Measurements from ENCODE around the gene SUMO1. TPM values are rescaled to one million over a fixed set of nuclear protein-coding genes. Genes with fewer than 3 reads are reported as not detected.

The SUMO1 gene
- total and polyA plus RNA-seq, 9 of the 15 experiments (the other 6 are each of a cell fraction or from before 2014, with no cell fraction given), result 63.7 to 292 (median 92.0) TPM

DNA sequence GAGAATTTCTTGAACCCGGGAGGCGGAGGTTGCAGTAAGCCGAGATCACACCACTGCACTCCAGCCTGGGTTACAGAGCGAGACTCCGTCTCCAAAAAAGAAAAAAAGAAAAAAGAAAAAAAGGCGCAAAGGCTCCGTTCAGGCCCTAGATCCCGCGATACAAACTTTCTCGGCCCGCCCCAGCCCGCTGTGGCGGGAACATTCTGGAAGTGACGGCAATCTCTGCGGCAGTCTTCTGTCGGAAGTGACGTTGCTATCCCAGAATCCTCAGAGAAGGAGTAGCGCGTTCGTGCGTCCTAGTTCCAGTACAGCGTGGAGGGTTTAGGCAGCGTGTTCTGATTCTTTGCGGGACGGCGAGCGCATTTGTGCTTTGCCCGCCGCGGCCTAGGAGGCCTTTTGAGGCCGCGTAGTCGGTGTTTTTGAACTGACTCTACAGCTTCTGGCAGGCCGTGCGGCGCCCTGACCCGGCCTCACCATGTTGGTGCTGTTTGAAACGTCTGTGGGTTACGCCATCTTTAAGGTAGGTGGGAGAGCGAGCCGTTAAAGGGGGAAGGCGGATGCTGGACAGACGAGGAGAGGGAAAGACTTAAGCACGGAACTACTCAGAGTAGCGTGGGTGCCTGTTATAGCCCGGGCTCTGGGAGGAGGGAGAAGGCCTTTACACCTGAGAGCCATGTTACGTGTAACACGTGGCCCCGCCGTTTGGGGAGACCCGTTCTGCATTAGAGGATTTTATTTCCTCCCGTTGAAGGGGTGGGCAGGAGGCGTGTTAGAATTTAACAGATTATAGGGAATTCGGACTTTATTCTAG is 27.3 kb upstream of the SUMO1 start, which contains the start of gene NOP58 (continued):
- TF ChIP-seq KAT2B (IDR thresholded peaks at IDR 0.05; ENCODE audit: low read depth, low read length) (no peak), ILF3 (IDR thresholded peaks at IDR 0.05; ENCODE audit: borderline replicate concordance) (no peak), FOXK2 (conservative IDR thresholded peaks at IDR 0.05 in 1 of 2, IDR thresholded peaks at IDR 0.05 in 1 of 2; ENCODE audit: low read depth in 2 of 2) (peak in 1 of 2 experiments; percentile 56; a peak in 2 of 4 replicates), SETDB1 (IDR thresholded peaks at IDR 0.05; ENCODE audit: low read length) (no peak), STAT5B (CRISPR knock-in tag; IDR thresholded peaks at IDR 0.05) (no peak), TGIF2 (CRISPR knock-in tag; IDR thresholded peaks at IDR 0.05) (no peak; the same call in 1 of the 2 replicates), BRD4 (IDR thresholded peaks at IDR 0.05) (no peak), TAF15 (IDR thresholded peaks at IDR 0.05; ENCODE audit: low read depth, low read length) (no peak), ARID2 (IDR thresholded peaks at IDR 0.05) (no peak), NFIC (IDR thresholded peaks at IDR 0.05) (no peak), ZNF431 (CRISPR knock-in tag; IDR thresholded peaks at IDR 0.05) (no peak), ASH1L (IDR thresholded peaks at IDR 0.05; ENCODE audit: borderline replicate concordance, low read depth, partially characterized antibody) (no peak)
- TF ChIP-seq, protein P1, sequence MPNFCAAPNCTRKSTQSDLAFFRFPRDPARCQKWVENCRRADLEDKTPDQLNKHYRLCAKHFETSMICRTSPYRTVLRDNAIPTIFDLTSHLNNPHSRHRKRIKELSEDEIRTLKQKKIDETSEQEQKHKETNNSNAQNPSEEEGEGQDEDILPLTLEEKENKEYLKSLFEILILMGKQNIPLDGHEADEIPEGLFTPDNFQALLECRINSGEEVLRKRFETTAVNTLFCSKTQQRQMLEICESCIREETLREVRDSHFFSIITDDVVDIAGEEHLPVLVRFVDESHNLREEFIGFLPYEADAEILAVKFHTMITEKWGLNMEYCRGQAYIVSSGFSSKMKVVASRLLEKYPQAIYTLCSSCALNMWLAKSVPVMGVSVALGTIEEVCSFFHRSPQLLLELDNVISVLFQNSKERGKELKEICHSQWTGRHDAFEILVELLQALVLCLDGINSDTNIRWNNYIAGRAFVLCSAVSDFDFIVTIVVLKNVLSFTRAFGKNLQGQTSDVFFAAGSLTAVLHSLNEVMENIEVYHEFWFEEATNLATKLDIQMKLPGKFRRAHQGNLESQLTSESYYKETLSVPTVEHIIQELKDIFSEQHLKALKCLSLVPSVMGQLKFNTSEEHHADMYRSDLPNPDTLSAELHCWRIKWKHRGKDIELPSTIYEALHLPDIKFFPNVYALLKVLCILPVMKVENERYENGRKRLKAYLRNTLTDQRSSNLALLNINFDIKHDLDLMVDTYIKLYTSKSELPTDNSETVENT (CRISPR knock-in tag; IDR thresholded peaks at IDR 0.05), result peak; percentile 63; the same call in 1 of the 2 replicates
- TF ChIP-seq, protein P2, sequence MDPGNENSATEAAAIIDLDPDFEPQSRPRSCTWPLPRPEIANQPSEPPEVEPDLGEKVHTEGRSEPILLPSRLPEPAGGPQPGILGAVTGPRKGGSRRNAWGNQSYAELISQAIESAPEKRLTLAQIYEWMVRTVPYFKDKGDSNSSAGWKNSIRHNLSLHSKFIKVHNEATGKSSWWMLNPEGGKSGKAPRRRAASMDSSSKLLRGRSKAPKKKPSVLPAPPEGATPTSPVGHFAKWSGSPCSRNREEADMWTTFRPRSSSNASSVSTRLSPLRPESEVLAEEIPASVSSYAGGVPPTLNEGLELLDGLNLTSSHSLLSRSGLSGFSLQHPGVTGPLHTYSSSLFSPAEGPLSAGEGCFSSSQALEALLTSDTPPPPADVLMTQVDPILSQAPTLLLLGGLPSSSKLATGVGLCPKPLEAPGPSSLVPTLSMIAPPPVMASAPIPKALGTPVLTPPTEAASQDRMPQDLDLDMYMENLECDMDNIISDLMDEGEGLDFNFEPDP (CRISPR knock-in tag; IDR thresholded peaks at IDR 0.05), result no peak
- TF ChIP-seq, protein P3, sequence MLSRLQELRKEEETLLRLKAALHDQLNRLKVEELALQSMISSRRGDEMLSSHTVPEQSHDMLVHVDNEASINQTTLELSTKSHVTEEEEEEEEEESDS (CRISPR knock-in tag; IDR thresholded peaks at IDR 0.05), result no peak
- TF ChIP-seq, protein P4, sequence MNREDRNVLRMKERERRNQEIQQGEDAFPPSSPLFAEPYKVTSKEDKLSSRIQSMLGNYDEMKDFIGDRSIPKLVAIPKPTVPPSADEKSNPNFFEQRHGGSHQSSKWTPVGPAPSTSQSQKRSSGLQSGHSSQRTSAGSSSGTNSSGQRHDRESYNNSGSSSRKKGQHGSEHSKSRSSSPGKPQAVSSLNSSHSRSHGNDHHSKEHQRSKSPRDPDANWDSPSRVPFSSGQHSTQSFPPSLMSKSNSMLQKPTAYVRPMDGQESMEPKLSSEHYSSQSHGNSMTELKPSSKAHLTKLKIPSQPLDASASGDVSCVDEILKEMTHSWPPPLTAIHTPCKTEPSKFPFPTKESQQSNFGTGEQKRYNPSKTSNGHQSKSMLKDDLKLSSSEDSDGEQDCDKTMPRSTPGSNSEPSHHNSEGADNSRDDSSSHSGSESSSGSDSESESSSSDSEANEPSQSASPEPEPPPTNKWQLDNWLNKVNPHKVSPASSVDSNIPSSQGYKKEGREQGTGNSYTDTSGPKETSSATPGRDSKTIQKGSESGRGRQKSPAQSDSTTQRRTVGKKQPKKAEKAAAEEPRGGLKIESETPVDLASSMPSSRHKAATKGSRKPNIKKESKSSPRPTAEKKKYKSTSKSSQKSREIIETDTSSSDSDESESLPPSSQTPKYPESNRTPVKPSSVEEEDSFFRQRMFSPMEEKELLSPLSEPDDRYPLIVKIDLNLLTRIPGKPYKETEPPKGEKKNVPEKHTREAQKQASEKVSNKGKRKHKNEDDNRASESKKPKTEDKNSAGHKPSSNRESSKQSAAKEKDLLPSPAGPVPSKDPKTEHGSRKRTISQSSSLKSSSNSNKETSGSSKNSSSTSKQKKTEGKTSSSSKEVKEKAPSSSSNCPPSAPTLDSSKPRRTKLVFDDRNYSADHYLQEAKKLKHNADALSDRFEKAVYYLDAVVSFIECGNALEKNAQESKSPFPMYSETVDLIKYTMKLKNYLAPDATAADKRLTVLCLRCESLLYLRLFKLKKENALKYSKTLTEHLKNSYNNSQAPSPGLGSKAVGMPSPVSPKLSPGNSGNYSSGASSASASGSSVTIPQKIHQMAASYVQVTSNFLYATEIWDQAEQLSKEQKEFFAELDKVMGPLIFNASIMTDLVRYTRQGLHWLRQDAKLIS (CRISPR knock-in tag; IDR thresholded peaks at IDR 0.05), result peak; percentile 88
- TF ChIP-seq, protein P5, sequence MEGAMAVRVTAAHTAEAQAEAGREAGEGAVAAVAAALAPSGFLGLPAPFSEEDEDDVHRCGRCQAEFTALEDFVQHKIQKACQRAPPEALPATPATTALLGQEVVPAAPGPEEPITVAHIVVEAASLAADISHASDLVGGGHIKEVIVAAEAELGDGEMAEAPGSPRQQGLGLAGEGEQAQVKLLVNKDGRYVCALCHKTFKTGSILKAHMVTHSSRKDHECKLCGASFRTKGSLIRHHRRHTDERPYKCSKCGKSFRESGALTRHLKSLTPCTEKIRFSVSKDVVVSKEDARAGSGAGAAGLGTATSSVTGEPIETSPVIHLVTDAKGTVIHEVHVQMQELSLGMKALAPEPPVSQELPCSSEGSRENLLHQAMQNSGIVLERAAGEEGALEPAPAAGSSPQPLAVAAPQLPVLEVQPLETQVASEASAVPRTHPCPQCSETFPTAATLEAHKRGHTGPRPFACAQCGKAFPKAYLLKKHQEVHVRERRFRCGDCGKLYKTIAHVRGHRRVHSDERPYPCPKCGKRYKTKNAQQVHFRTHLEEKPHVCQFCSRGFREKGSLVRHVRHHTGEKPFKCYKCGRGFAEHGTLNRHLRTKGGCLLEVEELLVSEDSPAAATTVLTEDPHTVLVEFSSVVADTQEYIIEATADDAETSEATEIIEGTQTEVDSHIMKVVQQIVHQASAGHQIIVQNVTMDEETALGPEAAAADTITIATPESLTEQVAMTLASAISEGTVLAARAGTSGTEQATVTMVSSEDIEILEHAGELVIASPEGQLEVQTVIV (CRISPR knock-in tag; IDR thresholded peaks at IDR 0.05; ENCODE audit: borderline replicate concordance), result no peak

All from K562 (cell line).